Thymus (tissue), 11 donors: Measurements from ENCODE around the gene ANGPTL2. TPM values are rescaled to one million over a fixed set of nuclear protein-coding genes. Genes with fewer than 3 reads are reported as not detected.
A peak's percentile ranks its signal among the peaks of the same experiment; 100 is the strongest.

Source experiments
- DNase-seq, 9 donors: peaks; one replicate each; pipeline ENCODE4 v3.0.0-alpha.2; 2013; ENCODE audit warnings: low spot score in 9 of 9, low read depth in 6 of 9, missing footprints in 1 of 9
- H3K27ac ChIP-seq, 2 donors: one replicate each; pipeline ENCODE4 v1.5.1; 2013; ENCODE audit warnings: control low read depth in 1 of 2, low read depth in 1 of 2, low read length in 1 of 2, mild to moderate bottlenecking in 1 of 2, moderate library complexity in 1 of 2
- H3K27me3 ChIP-seq, 2 donors: one replicate each; pipeline ENCODE4 v1.5.1; 2013; ENCODE audit warnings: low read length in 1 of 2; ENCODE audit not compliant: control insufficient read depth in 2 of 2, insufficient read depth in 1 of 2
- H3K36me3 ChIP-seq, 2 donors: one replicate each; pipeline ENCODE4 v1.5.1; 2013; ENCODE audit warnings: low read length in 1 of 2, mild to moderate bottlenecking in 1 of 2, moderate library complexity in 1 of 2; ENCODE audit not compliant: control insufficient read depth in 2 of 2, insufficient read depth in 2 of 2
- H3K4me1 ChIP-seq, 2 donors: one replicate each; pipeline ENCODE4 v1.5.1; 2013; ENCODE audit warnings: low read length in 2 of 2; ENCODE audit not compliant: control insufficient read depth in 2 of 2, insufficient read depth in 2 of 2
- H3K4me3 ChIP-seq, 2 donors: one replicate each; pipeline ENCODE4 v1.5.1; 2013; ENCODE audit warnings: low read length in 2 of 2, control low read depth in 1 of 2, mild to moderate bottlenecking in 1 of 2
- H3K9me3 ChIP-seq, 2 donors: one replicate each; pipeline ENCODE4 v1.5.1; 2013; ENCODE audit warnings: low read length in 1 of 2, mild to moderate bottlenecking in 1 of 2; ENCODE audit not compliant: control insufficient read depth in 2 of 2, insufficient read depth in 1 of 2
- WGBS: extraction: QIAGEN DNeasy Blood & Tissue Kit; methylation state at CpG from one replicate; pipeline ENCODE4 v1.1.7; 2013; 5-methylcytosine and 5-hydroxymethylcytosine counted together
- polyA plus RNA-seq: library from polyadenylated mRNA; stranded (reverse); fragments of 200-250 nt; gene quantifications from one replicate; pipeline ENCODE4 v1.2.3, GENCODE V29; 2013
- total RNA-seq: library from RNA; stranded (reverse); fragments of 120-200 nt; gene quantifications from one replicate; pipeline ENCODE4 v1.2.4, GENCODE V29; 2013
- donor health status: healthy.

ANGPTL2 gene
- total and polyA plus RNA-seq, 2 donors, result 3.1 to 3.2 TPM

DNA sequence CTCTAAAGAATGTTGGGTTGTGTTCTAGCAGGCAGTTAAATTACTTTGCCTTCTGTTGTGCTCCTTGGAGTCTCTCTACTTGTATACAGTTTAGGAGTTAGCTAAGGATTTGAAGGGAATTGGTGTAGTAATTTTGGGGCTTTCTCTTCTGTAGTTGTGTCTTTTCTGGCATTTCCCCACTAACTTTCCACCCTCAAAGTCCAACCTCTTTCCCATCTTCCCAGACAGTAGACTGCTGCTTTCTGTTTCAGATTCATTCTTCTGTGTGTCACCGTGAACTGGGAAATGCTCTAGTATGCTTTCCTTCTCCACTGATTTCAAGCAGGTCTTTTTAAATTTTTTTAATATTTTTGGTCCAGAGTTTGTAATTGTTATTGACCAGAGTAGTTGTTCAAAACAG is 4.5 kb upstream of the ANGPTL2 start:
- Histone ChIP-seq H3K9me3 (no peaks in the 10 kb centered on the region), H3K36me3 (no peaks in the 10 kb centered on the region), H3K27ac (no peak overlapping the region), H3K4me1 (peaks cover 0 to 12% of the 10 kb centered on the region in 2 donors), H3K27me3 (peaks cover 11 to 29% of the 10 kb centered on the region in 2 donors), H3K4me3 (no peak overlapping the region)
- WGBS, result 93% methylated on average over 1 of the region's 1 CpG
- no peak for DNase-seq

GRCh38 chr9:127124792-127125191 is 2.4 kb upstream of the ANGPTL2 start:
- DNase-seq, result no peak
- no peaks in the 10 kb centered on the region for H3K9me3 ChIP-seq
- peaks cover 0 to 12% of the 10 kb centered on the region in 2 donors for H3K4me1 ChIP-seq
- no peaks in the 10 kb centered on the region for H3K36me3 ChIP-seq
- WGBS, result 97% methylated on average over 2 of the region's 2 CpGs
- H3K27ac ChIP-seq, result no peak overlapping the region
- H3K4me3 ChIP-seq, result no peak overlapping the region
- peaks cover 21 to 46% of the 10 kb centered on the region in 2 donors for H3K27me3 ChIP-seq

GRCh38 chr9:127124111-127124531 is 1.7 kb upstream of the ANGPTL2 start:
- Histone ChIP-seq H3K4me3 (no peak overlapping the region), H3K9me3 (no peaks in the 10 kb centered on the region), H3K27ac (no peak overlapping the region), H3K36me3 (no peaks in the 10 kb centered on the region), H3K4me1 (peaks cover 0 to 12% of the 10 kb centered on the region in 2 donors), H3K27me3 (peaks cover 21 to 48% of the 10 kb centered on the region in 2 donors)
- no peak for DNase-seq
- 98% methylated on average over 7 of the region's 7 CpGs for WGBS

GRCh38 chr9:127123064-127123890 is 842 bp upstream of the ANGPTL2 start:
- Histone ChIP-seq H3K4me3 (no peak overlapping the region), H3K4me1 (peaks cover 0 to 12% of the 10 kb centered on the region in 2 donors)
- WGBS, result 48% methylated on average over 16 of the region's 16 CpGs

GRCh38 chr9:127121628-127122175 is 733 bp downstream of the ANGPTL2 start:
- peaks cover 21 to 48% of the 10 kb centered on the region in 2 donors for H3K27me3 ChIP-seq
- H3K4me3 ChIP-seq, result peak overlapping the region in 1 of 2 donors; percentile 26
- no peaks in the 10 kb centered on the region for H3K9me3 ChIP-seq
- no peak for DNase-seq
- H3K4me1 ChIP-seq, result peaks cover 0 to 13% of the 10 kb centered on the region in 2 donors
- 63% methylated on average over 20 of the region's 20 CpGs for WGBS
- no peaks in the 10 kb centered on the region for H3K36me3 ChIP-seq
- no peak overlapping the region for H3K27ac ChIP-seq

More at GRCh38 chr9:127123064-127123890, 842 bp upstream of the ANGPTL2 start:
- Histone ChIP-seq H3K36me3 (no peaks in the 10 kb centered on the region), H3K27me3 (peaks cover 21 to 48% of the 10 kb centered on the region in 2 donors), H3K27ac (peak overlapping the region in 1 of 2 donors; percentile 67), H3K9me3 (no peaks in the 10 kb centered on the region)
- no peak for DNase-seq

DNA sequence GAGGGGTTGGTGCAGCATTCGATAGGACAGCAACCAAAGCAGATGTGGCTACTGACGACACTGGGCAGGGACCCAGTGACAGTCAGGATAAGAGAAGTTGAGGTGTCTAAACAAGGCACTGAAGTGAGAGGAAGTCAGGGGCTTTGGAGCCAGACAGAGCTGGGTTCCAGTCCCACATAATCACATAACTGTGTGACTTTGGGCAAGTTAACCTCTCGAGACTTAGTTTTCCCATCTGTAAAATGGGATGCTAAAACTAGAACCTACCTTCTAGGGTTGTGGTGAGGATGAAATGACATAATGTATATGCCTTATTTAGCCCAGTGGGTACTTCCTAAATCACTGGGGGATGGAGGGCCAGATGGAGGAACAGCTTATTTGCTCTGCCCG is 3.1 kb downstream of the ANGPTL2 start:
- Histone ChIP-seq H3K9me3 (peaks cover 0 to 6% of the 10 kb centered on the region in 2 donors), H3K4me1 (peaks cover 0 to 25% of the 10 kb centered on the region in 2 donors), H3K27ac (no peak overlapping the region), H3K4me3 (no peak overlapping the region), H3K27me3 (peaks cover 21 to 43% of the 10 kb centered on the region in 2 donors), H3K36me3 (no peaks in the 10 kb centered on the region)
- WGBS, result 95% methylated on average over 4 of the region's 4 CpGs
- no peak for DNase-seq

DNA sequence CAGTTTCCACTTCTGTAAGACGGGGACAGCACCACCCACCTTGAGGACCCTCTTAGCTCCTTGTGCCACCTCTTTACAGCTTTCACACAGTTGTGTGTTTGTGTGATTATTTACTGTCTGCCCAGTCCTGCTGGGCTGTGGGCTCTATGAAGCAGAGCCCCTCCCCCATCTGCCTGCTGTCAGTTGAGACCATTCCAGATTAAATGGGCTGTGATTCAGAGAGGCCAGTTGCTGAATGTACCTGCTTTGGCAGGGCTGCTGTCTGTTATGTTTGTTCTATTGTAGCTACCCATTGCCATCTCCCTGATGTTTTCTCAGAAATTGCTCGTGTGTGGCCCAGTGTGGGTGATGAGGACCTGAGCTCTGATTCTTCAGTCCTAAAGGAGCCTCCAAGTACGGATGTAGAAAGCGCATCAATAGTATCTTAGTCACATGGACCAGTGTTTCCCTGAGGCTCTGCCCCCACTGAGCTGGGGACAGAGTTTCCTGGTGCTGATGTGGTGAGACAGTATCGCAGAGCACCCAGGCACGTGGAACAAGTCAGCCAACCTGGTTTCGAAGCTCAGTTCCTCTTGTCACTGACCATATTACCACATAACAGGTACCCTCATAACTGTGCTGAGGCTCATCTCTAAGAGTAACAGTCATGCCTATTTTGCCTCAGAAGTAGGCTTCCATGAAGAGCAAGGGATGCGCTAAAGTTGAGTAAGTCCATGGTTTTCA is 3.7 kb downstream of the ANGPTL2 start:
- no peaks in the 10 kb centered on the region for H3K36me3 ChIP-seq
- 94% methylated on average over 8 of the region's 8 CpGs for WGBS
- peaks cover 0 to 6% of the 10 kb centered on the region in 2 donors for H3K9me3 ChIP-seq
- H3K4me3 ChIP-seq, result no peak overlapping the region
- DNase-seq, result no peak
- peaks cover 21 to 38% of the 10 kb centered on the region in 2 donors for H3K27me3 ChIP-seq
- H3K27ac ChIP-seq, result no peak overlapping the region
- H3K4me1 ChIP-seq, result peaks cover 0 to 25% of the 10 kb centered on the region in 2 donors

GRCh38 chr9:127117801-127118200 is 4.6 kb downstream of the ANGPTL2 start:
- no peak overlapping the region for H3K27ac ChIP-seq
- H3K36me3 ChIP-seq, result no peaks in the 10 kb centered on the region
- H3K4me3 ChIP-seq, result no peak overlapping the region
- DNase-seq, result no peak
- peaks cover 0 to 18% of the 10 kb centered on the region in 2 donors for H3K4me1 ChIP-seq
- peaks cover 0 to 6% of the 10 kb centered on the region in 2 donors for H3K9me3 ChIP-seq
- over 99% methylated on average over 4 of the region's 4 CpGs for WGBS
- H3K27me3 ChIP-seq, result peaks cover 17 to 28% of the 10 kb centered on the region in 2 donors

GRCh38 chr9:127116957-127117356 is 5.5 kb downstream of the ANGPTL2 start:
- H3K27ac ChIP-seq, result no peak overlapping the region

More at GRCh38 chr9:127116957-127117356, 5.5 kb downstream of the ANGPTL2 start:
- Histone ChIP-seq H3K4me1 (peaks cover 0 to 12% of the 10 kb centered on the region in 2 donors), H3K4me3 (no peak overlapping the region), H3K27me3 (peaks cover 9 to 20% of the 10 kb centered on the region in 2 donors), H3K36me3 (no peaks in the 10 kb centered on the region), H3K9me3 (peaks cover 0 to 6% of the 10 kb centered on the region in 2 donors)
- 74% methylated on average over 2 of the region's 2 CpGs for WGBS
- peak in 1 of 9 donors; percentile 22 for DNase-seq
